ENCODE measurements around the gene PBX3.
"Not testable (repeated sequence)": the region's sequence is repeated elsewhere in the genome, so short reads cannot be mapped to it uniquely, and the experiment has no call there.

The PBX3 gene

GRCh38 chr9:125749287-125749935 is 2.2 kb downstream of the PBX3 start:
- DNase-seq = no peak

- DNase-seq = no peak
These were observed 2.9 kb downstream of the PBX3 start for GRCh38 chr9:125749951-125750626.

GRCh38 chr9:125750627-125751011 is 3.4 kb downstream of the PBX3 start:
- no peak for DNase-seq

GRCh38 chr9:125752070-125752628 is 5.0 kb downstream of the PBX3 start:
- DNase-seq = no peak

- no peak for DNase-seq
These were observed 6.9 kb downstream of the PBX3 start for GRCh38 chr9:125754096-125754495.

- no peak for DNase-seq
These were observed 8.2 kb downstream of the PBX3 start for GRCh38 chr9:125755340-125755739.

- DNase-seq = no peak
These were observed 9.3 kb downstream of the PBX3 start for GRCh38 chr9:125756518-125756917.

GRCh38 chr9:125757834-125758233 is 10.7 kb downstream of the PBX3 start:
- no peak for DNase-seq

GRCh38 chr9:125758986-125759763 is 12.0 kb downstream of the PBX3 start:
- DNase-seq = peak; percentile 8 to 52

- DNase-seq = no peak
These were observed 12.6 kb downstream of the PBX3 start for GRCh38 chr9:125759764-125760129.

GRCh38 chr9:125760537-125760936 is 13.4 kb downstream of the PBX3 start:
- no peak for DNase-seq

- DNase-seq = no peak
These were observed 14.7 kb downstream of the PBX3 start for GRCh38 chr9:125761676-125762450.

GRCh38 chr9:125763394-125763801 is 16.2 kb downstream of the PBX3 start:
- no peak for DNase-seq

- no peak for DNase-seq
These were observed 17.0 kb downstream of the PBX3 start for GRCh38 chr9:125764198-125764597.

- DNase-seq = no peak
These were observed 19.5 kb downstream of the PBX3 start for GRCh38 chr9:125766468-125767221.

- no peak for DNase-seq
These were observed 20.2 kb downstream of the PBX3 start for GRCh38 chr9:125767349-125767748.

GRCh38 chr9:125768803-125769202 is 21.6 kb downstream of the PBX3 start:
- no peak for DNase-seq

GRCh38 chr9:125771037-125771436 is 23.9 kb downstream of the PBX3 start:
- DNase-seq = no peak

- DNase-seq = no peak
These were observed 25.6 kb downstream of the PBX3 start for GRCh38 chr9:125772740-125773139.

GRCh38 chr9:125774106-125774505 is 26.9 kb downstream of the PBX3 start:
- DNase-seq = no peak

GRCh38 chr9:125776789-125777188 is 29.6 kb downstream of the PBX3 start:
- not testable (repeated sequence) for DNase-seq
